ENCODE data around the gene CCDC71L.

GRCh38 chr7:106666353-106666752 is 5.4 kb upstream of the CCDC71L start:
- no peak for TF ChIP-seq CSDC2 (CRISPR knock-in tag; IDR thresholded peaks at IDR 0.05)
- no peak for TF ChIP-seq POU6F1 (CRISPR knock-in tag; IDR thresholded peaks at IDR 0.05; ENCODE audit: borderline replicate concordance, low read depth)
- TF ChIP-seq TSHZ2 (CRISPR knock-in tag; IDR thresholded peaks at IDR 0.05): no peak
- no peak for TF ChIP-seq RARB (CRISPR knock-in tag; IDR thresholded peaks at IDR 0.05)
- TF ChIP-seq ZFP30 (CRISPR knock-in tag; IDR thresholded peaks at IDR 0.05): no peak
- no peak for TF ChIP-seq ARNTL (CRISPR knock-in tag; IDR thresholded peaks at IDR 0.05; ENCODE audit: borderline replicate concordance, low read depth)
- no peak for TF ChIP-seq ZFP3 (CRISPR knock-in tag; IDR thresholded peaks at IDR 0.05)
- TF ChIP-seq CREB5 (CRISPR knock-in tag; IDR thresholded peaks at IDR 0.05; ENCODE audit: low read depth): no peak
- TF ChIP-seq PATZ1 (CRISPR knock-in tag; IDR thresholded peaks at IDR 0.05; ENCODE audit: borderline replicate concordance): no peak
- no peak for TF ChIP-seq SNAI2 (CRISPR knock-in tag; IDR thresholded peaks at IDR 0.05)
